OCI-LY3 (cell line): ENCODE results near the gene FERMT3.
A peak's percentile ranks its signal among the peaks of the same experiment; 100 is the strongest.

Source experiments
- H2AFZ ChIP-seq: fragments of 200-600, 300-600 bp; shearing (Covaris generic); 2 replicates; pipeline ENCODE4 v1.6.0; 2014; ENCODE audit warnings: antibody characterized with exemption, low read depth, low read length
- H3K27ac ChIP-seq: fragments of 200-600, 300-600 bp; sonication (generic); 2 replicates; pipeline ENCODE4 v1.5.1; 2014; ENCODE audit warnings: mild to moderate bottlenecking, low read length, moderate library complexity, mixed read lengths
- H3K27me3 ChIP-seq: fragments of 200-600, 300-600 bp; sonication (generic); 2 replicates; pipeline ENCODE4 v1.6.1; 2014; ENCODE audit warnings: low read depth, low read length, mixed read lengths
- H3K36me3 ChIP-seq: fragments of 200-600, 300-600 bp; sonication (generic); replicated peaks from 2 replicates; pipeline ENCODE3; 2014; ENCODE audit warnings: low read depth, low read length, mixed read lengths
- H3K4me1 ChIP-seq: fragments of 300-600, 200-600 bp; sonication (generic); 2 replicates; pipeline ENCODE4 v1.6.1; 2014; ENCODE audit warnings: low read length, mixed read lengths
- H3K4me2 ChIP-seq: fragments of 200-600, 300-600 bp; sonication (generic); 2 replicates; pipeline ENCODE4 v1.6.1; 2014; ENCODE audit warnings: low read length, mixed read lengths
- H3K4me3 ChIP-seq: fragments of 300-600, 200-600 bp; sonication (generic); 2 replicates; pipeline ENCODE4 v1.5.1; 2014; ENCODE audit warnings: antibody characterized with exemption, mild to moderate bottlenecking, low read length, moderate library complexity
- H3K79me2 ChIP-seq: fragments of 300-600, 200-600 bp; shearing (Covaris generic); 2 replicates; pipeline ENCODE4 v1.6.1; 2014; ENCODE audit warnings: mild to moderate bottlenecking, low read length, mixed read lengths
- H3K9ac ChIP-seq: fragments of 300-600, 200-600 bp; shearing (Covaris generic); 2 replicates; pipeline ENCODE4 v1.6.0; 2014; ENCODE audit warnings: mild to moderate bottlenecking, low read length, moderate library complexity
- H3K9me3 ChIP-seq: fragments of 200-600, 300-600 bp; shearing (Covaris generic); 2 replicates; pipeline ENCODE4 v1.6.1; 2014; ENCODE audit warnings: low read length, mixed read lengths; ENCODE audit not compliant: insufficient read depth
- H4K20me1 ChIP-seq: fragments of 200-600, 300-600 bp; sonication (generic); 2 replicates; pipeline ENCODE4 v1.6.1; 2016; ENCODE audit warnings: low read length, mixed read lengths; ENCODE audit not compliant: insufficient read depth
- CTCF ChIP-seq: fragments of 200-600, 300-600 bp; sonication (generic); IDR thresholded peaks from 2 replicates; pipeline ENCODE4 v1.5.1; 2014; ENCODE audit warnings: antibody characterized with exemption, low read length, low read depth
- EZH2phosphoT487 ChIP-seq: fragments of 200-600 bp; shearing (Covaris generic); IDR thresholded peaks from 2 replicates; pipeline ENCODE4 v1.6.1; 2018; ENCODE audit warnings: antibody characterized with exemption, mixed run types, low read depth

Gene FERMT3

GRCh38 chr11:64170419-64170818 lies 36.1 kb upstream of the FERMT3 start:
- peaks cover under 1% of the 10 kb centered on the region; the same call in 1 of the 2 replicates for H3K4me1 ChIP-seq
- H2AFZ ChIP-seq, result no peak overlapping the region
- H3K9ac ChIP-seq, result no peak overlapping the region
- no peak overlapping the region for H3K4me3 ChIP-seq
- H3K27ac ChIP-seq, result no peak overlapping the region
- H4K20me1 ChIP-seq, result no peaks in the 10 kb centered on the region
- no peaks in the 10 kb centered on the region for H3K27me3 ChIP-seq
- H3K4me2 ChIP-seq, result no peak overlapping the region
- no peaks in the 10 kb centered on the region for H3K79me2 ChIP-seq
- TF ChIP-seq CTCF, result no peak
- no peak for TF ChIP-seq EZH2phosphoT487
- H3K9me3 ChIP-seq, result peaks cover 9% of the 10 kb centered on the region; the same call in 1 of the 2 replicates
- peaks cover 10% of the 10 kb centered on the region for H3K36me3 ChIP-seq

GRCh38 chr11:64173616-64174355 lies 32.7 kb upstream of the FERMT3 start:
- H4K20me1 ChIP-seq, result no peaks in the 10 kb centered on the region
- TF ChIP-seq EZH2phosphoT487 (no peak), CTCF (no peak)
- no peak overlapping the region for H3K4me2 ChIP-seq

GRCh38 chr11:64176751-64177150 lies 29.8 kb upstream of the FERMT3 start:
- Histone ChIP-seq H2AFZ (no peak overlapping the region), H3K4me2 (no peak overlapping the region), H3K27me3 (no peaks in the 10 kb centered on the region), H4K20me1 (no peaks in the 10 kb centered on the region), H3K9me3 (peaks cover 13% of the 10 kb centered on the region; the same call in 1 of the 2 replicates), H3K9ac (no peak overlapping the region), H3K4me1 (peaks cover 23% of the 10 kb centered on the region), H3K27ac (no peak overlapping the region), H3K36me3 (peaks cover 25% of the 10 kb centered on the region), H3K79me2 (no peaks in the 10 kb centered on the region), H3K4me3 (no peak overlapping the region)
- TF ChIP-seq CTCF (no peak), EZH2phosphoT487 (no peak)

More at GRCh38 chr11:64173616-64174355, 32.7 kb upstream of the FERMT3 start:
- Histone ChIP-seq H3K79me2 (no peaks in the 10 kb centered on the region), H3K9ac (no peak overlapping the region), H3K4me3 (no peak overlapping the region), H3K27me3 (no peaks in the 10 kb centered on the region), H3K36me3 (peaks cover 14% of the 10 kb centered on the region), H3K4me1 (peaks cover 16% of the 10 kb centered on the region), H2AFZ (no peak overlapping the region), H3K27ac (no peak overlapping the region), H3K9me3 (peaks cover 11% of the 10 kb centered on the region; the same call in 1 of the 2 replicates)

- Histone ChIP-seq H3K4me3 (0 out of 2 replicates have a peak overlapping the region, but pooled peaks have one; percentile 23), H3K4me2 (peak overlapping the region; percentile 42), H3K79me2 (peaks cover 1% of the 10 kb centered on the region), H2AFZ (no peak overlapping the region), H3K9ac (no peak overlapping the region), H3K36me3 (peaks cover 25% of the 10 kb centered on the region), H3K9me3 (peaks cover 13% of the 10 kb centered on the region; the same call in 1 of the 2 replicates), H3K27ac (peak overlapping the region; percentile 25; the same call in 1 of the 2 replicates), H3K4me1 (peaks cover 26% of the 10 kb centered on the region), H3K27me3 (no peaks in the 10 kb centered on the region), H4K20me1 (no peaks in the 10 kb centered on the region)
- no peak for TF ChIP-seq EZH2phosphoT487
- no peak for TF ChIP-seq CTCF
Measured at GRCh38 chr11:64178203-64178602, 28.3 kb upstream of the FERMT3 start.
